HFFc6 (cell line): Measurements from ENCODE around the gene GSG1L. TPM values are rescaled to one million over a fixed set of nuclear protein-coding genes. Genes with fewer than 3 reads are reported as not detected.

Experiments
- DNase-seq: peaks from one replicate; pipeline ENCODE4 v3.0.0-alpha.2; 2018
- H3K27ac Mint-ChIP-seq: 2 replicates; pipeline ENCODE4 v1.8.0; 2020; ENCODE audit warnings: mild to moderate bottlenecking, mixed read lengths
- H3K27me3 Mint-ChIP-seq: 2 replicates; pipeline ENCODE4 v1.8.0; 2021; ENCODE audit warnings: mild to moderate bottlenecking, moderate library complexity, mixed read lengths; ENCODE audit not compliant: insufficient read depth
- H3K36me3 Mint-ChIP-seq: 2 replicates; pipeline ENCODE4 v1.8.0; 2021; ENCODE audit warnings: low read depth, mixed read lengths
- H3K4me1 Mint-ChIP-seq: 2 replicates; pipeline ENCODE4 v1.8.0; 2020; ENCODE audit warnings: low read depth, mixed read lengths
- H3K4me3 Mint-ChIP-seq: 2 replicates; pipeline ENCODE4 v1.8.0; 2020; ENCODE audit warnings: mild to moderate bottlenecking, moderate library complexity, mixed read lengths
- H3K9me3 Mint-ChIP-seq: 2 replicates; pipeline ENCODE4 v1.8.0; 2020; ENCODE audit warnings: mild to moderate bottlenecking, mixed read lengths
- CTCF ChIP-seq: fragments of 200-600 bp; sonication (generic); IDR thresholded peaks from 2 replicates; pipeline ENCODE4 v1.5.0; 2021; ENCODE audit warnings: antibody characterized with exemption, mild to moderate bottlenecking
- total RNA-seq, 6 experiments: library from RNA; stranded (reverse); fragmentation: NEBNext Ultra II Directional; extraction: Animal tissue kit (Norgen Biotek cat#: 25700); gene quantifications; 2 replicates in 1 of 6; 3 replicates in 5 of 6; pipeline ENCODE4 v1.2.3, GENCODE V29; 2021

Gene GSG1L
- total RNA-seq, 6 experiments from 2014 or later, result not detected

GRCh38 chr16:27768651-27769272 lies 294.8 kb downstream of the GSG1L start:
- peaks cover 28% of the 10 kb centered on the region for H3K4me1 Mint-ChIP-seq
- H3K9me3 Mint-ChIP-seq, result peaks cover 4% of the 10 kb centered on the region
- no peak overlapping the region for H3K4me3 Mint-ChIP-seq
- TF ChIP-seq CTCF, result no peak
- no peak for DNase-seq
- H3K27me3 Mint-ChIP-seq, result no peaks in the 10 kb centered on the region
- H3K27ac Mint-ChIP-seq, result peak overlapping the region; percentile 36
- peaks cover 21% of the 10 kb centered on the region for H3K36me3 Mint-ChIP-seq

GRCh38 chr16:27767971-27768591 lies 295.4 kb downstream of the GSG1L start:
- TF ChIP-seq CTCF, result no peak
- peaks cover 28% of the 10 kb centered on the region for H3K4me1 Mint-ChIP-seq
- no peak overlapping the region for H3K4me3 Mint-ChIP-seq
- peaks cover 24% of the 10 kb centered on the region for H3K36me3 Mint-ChIP-seq
- peaks cover 4% of the 10 kb centered on the region for H3K9me3 Mint-ChIP-seq
- no peak for DNase-seq
- H3K27ac Mint-ChIP-seq, result no peak overlapping the region
- H3K27me3 Mint-ChIP-seq, result no peaks in the 10 kb centered on the region

GRCh38 chr16:27767081-27767480 lies 296.4 kb downstream of the GSG1L start:
- peaks cover 4% of the 10 kb centered on the region for H3K9me3 Mint-ChIP-seq
- H3K27ac Mint-ChIP-seq, result no peak overlapping the region
- H3K36me3 Mint-ChIP-seq, result peaks cover 24% of the 10 kb centered on the region
- DNase-seq, result no peak
- H3K27me3 Mint-ChIP-seq, result no peaks in the 10 kb centered on the region
- no peak overlapping the region for H3K4me3 Mint-ChIP-seq
- H3K4me1 Mint-ChIP-seq, result peaks cover 37% of the 10 kb centered on the region
- TF ChIP-seq CTCF, result no peak

GRCh38 chr16:27766236-27766925 lies 297.1 kb downstream of the GSG1L start:
- no peak for TF ChIP-seq CTCF
- Mint-ChIP-seq H3K4me3 (no peak overlapping the region), H3K9me3 (peaks cover 4% of the 10 kb centered on the region), H3K36me3 (peaks cover 24% of the 10 kb centered on the region), H3K4me1 (peaks cover 44% of the 10 kb centered on the region), H3K27ac (no peak overlapping the region), H3K27me3 (no peaks in the 10 kb centered on the region)
- DNase-seq, result no peak

GRCh38 chr16:27764869-27765675 lies 298.4 kb downstream of the GSG1L start:
- Mint-ChIP-seq H3K4me1 (peaks cover 40% of the 10 kb centered on the region), H3K27ac (no peak overlapping the region), H3K27me3 (no peaks in the 10 kb centered on the region), H3K36me3 (peaks cover 30% of the 10 kb centered on the region), H3K9me3 (peaks cover 4% of the 10 kb centered on the region), H3K4me3 (no peak overlapping the region)
- no peak for TF ChIP-seq CTCF
- DNase-seq, result no peak
